ENCODE results near the gene MBOAT2. TPM values are rescaled to one million over a fixed set of nuclear protein-coding genes. Genes with fewer than 3 reads are reported as not detected.

Gene MBOAT2
- total and polyA plus RNA-seq, 2 of the 13 experiments (the other 11 are each of a cell fraction or from before 2014, with no cell fraction given) = 0.11 to 0.36 TPM

- TF ChIP-seq ZBTB40 (IDR thresholded peaks at IDR 0.05) = no peak
- 0 out of 2 replicates have a peak, but pooled peaks have one; percentile 38 for TF ChIP-seq ZBTB40 (CRISPR knock-in tag; IDR thresholded peaks at IDR 0.05)
- no peak for TF ChIP-seq PREB (CRISPR knock-in tag; IDR thresholded peaks at IDR 0.05)
- no peak for TF ChIP-seq LRRFIP1 (CRISPR knock-in tag; conservative IDR thresholded peaks at IDR 0.05)
- TF ChIP-seq ZNF275 (CRISPR knock-in tag; IDR thresholded peaks at IDR 0.05; ENCODE audit: borderline replicate concordance) = no peak
- TF ChIP-seq SALL2 (CRISPR knock-in tag; IDR thresholded peaks at IDR 0.05) = 0 out of 2 replicates have a peak, but pooled peaks have one; percentile 46
- no peak for TF ChIP-seq MIER3 (CRISPR knock-in tag; IDR thresholded peaks at IDR 0.05; ENCODE audit: borderline replicate concordance)
- TF ChIP-seq ZNF331 (CRISPR knock-in tag; IDR thresholded peaks at IDR 0.05) = peak; percentile 61; the same call in 1 of the 2 replicates
- TF ChIP-seq EED (CRISPR knock-in tag; IDR thresholded peaks at IDR 0.05) = 0 out of 2 replicates have a peak, but pooled peaks have one; percentile 69
- no peak for TF ChIP-seq ZSCAN12 (CRISPR knock-in tag; IDR thresholded peaks at IDR 0.05)
- TF ChIP-seq KLF15 (CRISPR knock-in tag; IDR thresholded peaks at IDR 0.05; ENCODE audit: borderline replicate concordance) = 0 out of 2 replicates have a peak, but pooled peaks have one; percentile 22
- TF ChIP-seq NKX3-1 (CRISPR knock-in tag; IDR thresholded peaks at IDR 0.05) = no peak
- TF ChIP-seq ZFP36 (IDR thresholded peaks at IDR 0.05; ENCODE audit: borderline replicate concordance, low read depth, low read length, partially characterized antibody) = no peak
- no peak; the same call in 1 of the 2 replicates for TF ChIP-seq ZBTB38 (CRISPR knock-in tag; IDR thresholded peaks at IDR 0.05)
- no peak for TF ChIP-seq BRCA1 (CRISPR knock-in tag; IDR thresholded peaks at IDR 0.05)
Measured at GRCh38 chr2:8836971-8837794, 166.3 kb downstream of the MBOAT2 start, which contains the start of gene KIDINS220 (continued).

Data from HepG2 (cell line).